Uterus (tissue), 4 donors: ENCODE measurements around the gene NT5DC3. TPM values are rescaled to one million over a fixed set of nuclear protein-coding genes. Genes with fewer than 3 reads are reported as not detected.
"Not testable (repeated sequence)": the region's sequence is repeated elsewhere in the genome, so short reads cannot be mapped to it uniquely, and the experiment has no call there.

Experiments used
- DNase-seq, 2 donors: peaks; one replicate each; pipeline ENCODE4 v3.0.0-alpha.2; 2019 to 2020
- H3K27ac ChIP-seq, 2 donors: fragments of 200-600 bp; sonication (generic); 1 replicate in 1 of 2; 2 replicates in 1 of 2; pipeline ENCODE4 v1.5.1; 2016 to 2018
- H3K27me3 ChIP-seq, 2 donors: fragments of 200-600 bp; sonication (generic); one replicate each; pipeline ENCODE4 v1.5.1; 2018 to 2019; ENCODE audit warnings: control low read depth in 1 of 2
- H3K36me3 ChIP-seq, 2 donors: fragments of 200-600 bp; sonication (generic); one replicate each; pipeline ENCODE4 v1.5.1; 2019; ENCODE audit warnings: control low read depth in 1 of 2
- H3K4me1 ChIP-seq, 2 donors: fragments of 200-600 bp; sonication (generic); one replicate each; pipeline ENCODE4 v1.5.1; 2018 to 2019; ENCODE audit warnings: control low read depth in 1 of 2
- H3K4me3 ChIP-seq, 2 donors: fragments of 200-600 bp; sonication (generic); 1 replicate in 1 of 2; 2 replicates in 1 of 2; pipeline ENCODE4 v1.5.1; 2018 to 2019; ENCODE audit warnings: mild to moderate bottlenecking in 1 of 2
- H3K9me3 ChIP-seq, 2 donors: fragments of 200-600 bp; sonication (generic); one replicate each; pipeline ENCODE4 v1.5.1; 2019; ENCODE audit warnings: control low read depth in 1 of 2
- CTCF ChIP-seq, 4 experiments: fragments of 200-600 bp in 2 of 4; fragments of 450-650 bp in 2 of 4; sonication (generic) in 2 of 4; IDR thresholded peaks; one replicate each; pipeline ENCODE4 v1.5.1; 2016 to 2019; ENCODE audit warnings: antibody characterized with exemption in 4 of 4, mild to moderate bottlenecking in 2 of 4, moderate library complexity in 1 of 4
- POLR2A ChIP-seq, 2 donors: fragments of 450-650 bp; IDR thresholded peaks; one replicate each; pipeline ENCODE4 v1.6.1; 2016; ENCODE audit warnings: antibody characterized with exemption in 2 of 2, mild to moderate bottlenecking in 1 of 2, moderate library complexity in 1 of 2
- intact Hi-C: fragments of 100-400 bp; cut with DNase I; formaldehyde crosslinking; loops from one replicate; pipeline ENCODE4 v1.15.1; 2023; ENCODE audit warnings: low total_unique reads
- total RNA-seq, 4 donors: library from RNA; depleted of rRNA in 3 of 4; stranded (reverse); fragments of >200 nt in 3 of 4; gene quantifications; one replicate each; pipeline versions ENCODE4 v1.1.0 to v1.2.4, GENCODE V29; 2014 to 2023
- donor health status: DM: yes; HTN: yes; CAD: no.

Gene NT5DC3
- total RNA-seq, 4 donors from 2014 or later, result 5.6 to 60.9 (median 15.9) TPM

DNA sequence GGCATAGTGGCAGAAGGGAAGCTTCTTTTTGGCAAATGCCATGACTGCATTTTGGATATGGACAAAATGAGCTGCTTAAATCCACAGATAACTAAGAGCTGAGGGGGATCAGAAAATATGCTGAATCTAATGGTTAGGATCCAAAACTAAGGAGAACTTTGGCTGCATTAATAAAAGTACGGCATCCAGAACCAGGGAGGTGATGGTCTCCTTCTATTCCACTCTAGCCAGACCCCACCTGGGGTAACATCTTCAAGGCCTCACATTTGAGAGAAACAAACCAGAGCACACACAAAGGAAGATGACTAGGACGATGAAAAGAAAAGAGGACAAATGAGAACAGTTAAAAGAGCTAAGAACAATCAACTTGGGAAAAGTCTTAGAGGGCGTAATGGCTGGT lies 27.6 kb downstream of the NT5DC3 start:
- Histone ChIP-seq H3K4me1 (peaks cover 0 to 6% of the 10 kb centered on the region in 2 donors), H3K9me3 (no peaks in the 10 kb centered on the region), H3K4me3 (no peak overlapping the region), H3K27ac (no peak overlapping the region), H3K36me3 (no peaks in the 10 kb centered on the region), H3K27me3 (no peaks in the 10 kb centered on the region)
- DNase-seq, result no peak
- TF ChIP-seq CTCF (IDR thresholded peaks at IDR 0.05) (no peak), POLR2A (IDR thresholded peaks at IDR 0.05) (no peak)
- intact Hi-C loops, result no loop called here

GRCh38 chr12:103812789-103813188 lies 28.2 kb downstream of the NT5DC3 start:
- no peak for DNase-seq
- H3K27ac ChIP-seq, result no peak overlapping the region
- intact Hi-C loops, result no loop called here
- H3K4me3 ChIP-seq, result no peak overlapping the region
- H3K27me3 ChIP-seq, result no peaks in the 10 kb centered on the region
- H3K9me3 ChIP-seq, result no peaks in the 10 kb centered on the region
- H3K36me3 ChIP-seq, result no peaks in the 10 kb centered on the region
- TF ChIP-seq POLR2A (IDR thresholded peaks at IDR 0.05) (no peak), CTCF (IDR thresholded peaks at IDR 0.05) (no peak)
- H3K4me1 ChIP-seq, result peaks cover 0 to 6% of the 10 kb centered on the region in 2 donors

DNA sequence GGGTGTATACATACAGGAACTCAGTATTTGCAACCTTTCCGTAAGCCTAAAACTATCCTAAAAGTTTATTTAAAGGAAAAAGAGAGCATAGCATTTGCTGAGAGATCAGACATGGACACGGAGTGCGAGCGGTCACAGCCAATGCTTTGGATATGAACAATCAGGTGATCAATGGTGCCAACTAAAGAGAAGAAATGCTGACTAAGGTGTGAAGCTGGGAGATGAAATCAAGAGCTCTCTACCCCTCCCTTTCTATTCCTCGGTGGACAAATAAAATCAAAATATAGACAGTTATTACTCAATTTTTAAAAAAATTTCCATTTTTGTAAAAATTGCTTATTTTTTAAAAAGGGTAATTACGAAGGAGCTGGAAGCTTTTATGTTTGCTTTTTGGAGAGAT lies 29.2 kb downstream of the NT5DC3 start:
- intact Hi-C loops, result no loop called here
- no peak for DNase-seq
- Histone ChIP-seq H3K27ac (no peak overlapping the region), H3K9me3 (no peaks in the 10 kb centered on the region), H3K27me3 (no peaks in the 10 kb centered on the region), H3K36me3 (no peaks in the 10 kb centered on the region), H3K4me3 (no peak overlapping the region), H3K4me1 (peaks cover 0 to 6% of the 10 kb centered on the region in 2 donors)
- TF ChIP-seq CTCF (IDR thresholded peaks at IDR 0.05) (no peak), POLR2A (IDR thresholded peaks at IDR 0.05) (no peak)

DNA sequence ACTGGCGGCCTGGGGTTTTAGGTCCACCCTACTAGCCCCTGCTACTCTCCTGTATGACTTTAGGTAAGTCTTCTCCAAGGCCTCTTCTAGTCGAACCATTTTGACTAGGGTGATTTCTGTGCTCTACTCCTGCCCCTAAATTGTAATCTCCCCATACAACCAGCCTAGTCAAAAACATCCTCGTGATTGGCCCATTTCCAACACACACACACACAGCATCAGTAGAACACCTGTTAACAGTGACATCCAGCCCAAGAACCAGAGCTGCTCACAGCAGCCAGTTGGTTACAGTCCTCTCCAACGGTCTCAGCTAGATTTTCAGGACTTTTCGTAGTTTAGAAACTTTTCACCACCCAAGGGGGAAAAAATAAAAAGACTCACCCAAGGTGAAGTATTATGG lies 30.9 kb downstream of the NT5DC3 start:
- H3K36me3 ChIP-seq, result no peaks in the 10 kb centered on the region
- no peaks in the 10 kb centered on the region for H3K27me3 ChIP-seq
- no peak overlapping the region for H3K4me3 ChIP-seq
- DNase-seq, result no peak
- H3K27ac ChIP-seq, result no peak overlapping the region
- intact Hi-C loops, result no loop called here
- H3K9me3 ChIP-seq, result no peaks in the 10 kb centered on the region
- no peak for TF ChIP-seq POLR2A (IDR thresholded peaks at IDR 0.05)
- no peak for TF ChIP-seq CTCF (IDR thresholded peaks at IDR 0.05)
- peaks cover 6 to 7% of the 10 kb centered on the region in 2 donors for H3K4me1 ChIP-seq

GRCh38 chr12:103809639-103810038 lies 31.4 kb downstream of the NT5DC3 start:
- H3K36me3 ChIP-seq, H3K4me1 ChIP-seq, H3K9me3 ChIP-seq, DNase-seq, H3K27me3 ChIP-seq, H3K4me3 ChIP-seq, H3K27ac ChIP-seq, intact Hi-C loops: not testable (repeated sequence)

GRCh38 chr12:103809154-103809553 lies 31.9 kb downstream of the NT5DC3 start:
- Histone ChIP-seq H3K36me3 (no peaks in the 10 kb centered on the region), H3K4me3 (no peak overlapping the region), H3K9me3 (no peaks in the 10 kb centered on the region), H3K4me1 (peaks cover 4 to 7% of the 10 kb centered on the region in 2 donors), H3K27me3 (no peaks in the 10 kb centered on the region), H3K27ac (peak overlapping the region in 1 of 2 donors; percentile 68)
- intact Hi-C loops, result no loop called here
- TF ChIP-seq CTCF (IDR thresholded peaks at IDR 0.05) (no peak), POLR2A (IDR thresholded peaks at IDR 0.05) (no peak)
- DNase-seq, result no peak
